ENCODE results near the gene LIFR.

DNA sequence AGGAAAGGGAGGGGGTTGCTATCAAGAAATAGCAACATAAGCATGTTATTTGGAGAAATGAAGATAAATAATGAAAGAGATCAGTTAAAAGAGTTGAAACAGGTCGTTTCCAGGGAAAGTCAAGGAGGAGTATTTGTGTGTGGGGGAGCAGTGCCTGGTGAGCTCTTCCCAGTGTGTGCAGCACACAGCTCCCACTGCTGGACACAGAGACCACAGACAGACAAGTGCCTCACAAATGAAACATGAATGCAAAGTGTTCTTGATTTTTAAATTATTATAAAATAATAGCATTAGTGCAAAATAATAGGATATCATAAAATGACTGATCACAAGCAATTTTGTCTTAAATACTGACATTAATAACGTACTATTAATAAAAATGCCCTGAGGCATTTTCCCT is 40.8 kb downstream of the LIFR start:
- TF ChIP-seq, protein P1, sequence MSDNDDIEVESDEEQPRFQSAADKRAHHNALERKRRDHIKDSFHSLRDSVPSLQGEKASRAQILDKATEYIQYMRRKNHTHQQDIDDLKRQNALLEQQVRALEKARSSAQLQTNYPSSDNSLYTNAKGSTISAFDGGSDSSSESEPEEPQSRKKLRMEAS (IDR thresholded peaks at IDR 0.05), result no peak
- no peak for TF ChIP-seq EP300 (IDR thresholded peaks at IDR 0.05; ENCODE audit: borderline replicate concordance)
- TF ChIP-seq, protein P2, sequence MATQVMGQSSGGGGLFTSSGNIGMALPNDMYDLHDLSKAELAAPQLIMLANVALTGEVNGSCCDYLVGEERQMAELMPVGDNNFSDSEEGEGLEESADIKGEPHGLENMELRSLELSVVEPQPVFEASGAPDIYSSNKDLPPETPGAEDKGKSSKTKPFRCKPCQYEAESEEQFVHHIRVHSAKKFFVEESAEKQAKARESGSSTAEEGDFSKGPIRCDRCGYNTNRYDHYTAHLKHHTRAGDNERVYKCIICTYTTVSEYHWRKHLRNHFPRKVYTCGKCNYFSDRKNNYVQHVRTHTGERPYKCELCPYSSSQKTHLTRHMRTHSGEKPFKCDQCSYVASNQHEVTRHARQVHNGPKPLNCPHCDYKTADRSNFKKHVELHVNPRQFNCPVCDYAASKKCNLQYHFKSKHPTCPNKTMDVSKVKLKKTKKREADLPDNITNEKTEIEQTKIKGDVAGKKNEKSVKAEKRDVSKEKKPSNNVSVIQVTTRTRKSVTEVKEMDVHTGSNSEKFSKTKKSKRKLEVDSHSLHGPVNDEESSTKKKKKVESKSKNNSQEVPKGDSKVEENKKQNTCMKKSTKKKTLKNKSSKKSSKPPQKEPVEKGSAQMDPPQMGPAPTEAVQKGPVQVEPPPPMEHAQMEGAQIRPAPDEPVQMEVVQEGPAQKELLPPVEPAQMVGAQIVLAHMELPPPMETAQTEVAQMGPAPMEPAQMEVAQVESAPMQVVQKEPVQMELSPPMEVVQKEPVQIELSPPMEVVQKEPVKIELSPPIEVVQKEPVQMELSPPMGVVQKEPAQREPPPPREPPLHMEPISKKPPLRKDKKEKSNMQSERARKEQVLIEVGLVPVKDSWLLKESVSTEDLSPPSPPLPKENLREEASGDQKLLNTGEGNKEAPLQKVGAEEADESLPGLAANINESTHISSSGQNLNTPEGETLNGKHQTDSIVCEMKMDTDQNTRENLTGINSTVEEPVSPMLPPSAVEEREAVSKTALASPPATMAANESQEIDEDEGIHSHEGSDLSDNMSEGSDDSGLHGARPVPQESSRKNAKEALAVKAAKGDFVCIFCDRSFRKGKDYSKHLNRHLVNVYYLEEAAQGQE (IDR thresholded peaks at IDR 0.05; ENCODE audit: low read depth), result no peak
- no peak for TF ChIP-seq NFIC (IDR thresholded peaks at IDR 0.05)
- no peak for TF ChIP-seq EGR1 (IDR thresholded peaks at IDR 0.05)
- TF ChIP-seq RAD21 (IDR thresholded peaks at IDR 0.05; ENCODE audit: low read depth), result peak; percentile 19; the same call in 1 of the 2 replicates
- no peak for TF ChIP-seq CEBPB (IDR thresholded peaks at IDR 0.05)
- no peak for TF ChIP-seq FOXM1 (IDR thresholded peaks at IDR 0.05; ENCODE audit: borderline replicate concordance, low read depth)
- TF ChIP-seq, protein P3, sequence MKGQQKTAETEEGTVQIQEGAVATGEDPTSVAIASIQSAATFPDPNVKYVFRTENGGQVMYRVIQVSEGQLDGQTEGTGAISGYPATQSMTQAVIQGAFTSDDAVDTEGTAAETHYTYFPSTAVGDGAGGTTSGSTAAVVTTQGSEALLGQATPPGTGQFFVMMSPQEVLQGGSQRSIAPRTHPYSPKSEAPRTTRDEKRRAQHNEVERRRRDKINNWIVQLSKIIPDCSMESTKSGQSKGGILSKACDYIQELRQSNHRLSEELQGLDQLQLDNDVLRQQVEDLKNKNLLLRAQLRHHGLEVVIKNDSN (IDR thresholded peaks at IDR 0.05), result no peak
- no peak for TF ChIP-seq TCF12 (IDR thresholded peaks at IDR 0.05; ENCODE audit: low read depth)
- TF ChIP-seq CREB1 (IDR thresholded peaks at IDR 0.05; ENCODE audit: low read depth), result no peak
- no peak for TF ChIP-seq TEAD4 (IDR thresholded peaks at IDR 0.05)
- no peak for TF ChIP-seq TAF1 (IDR thresholded peaks at IDR 0.05; ENCODE audit: low read depth)
